ENCODE measurements around the gene SLC25A13. TPM values are rescaled to one million over a fixed set of nuclear protein-coding genes. Genes with fewer than 3 reads are reported as not detected.

Gene SLC25A13
- total and polyA plus RNA-seq, 9 of the 15 experiments (the other 6 are each of a cell fraction or from before 2014, with no cell fraction given), result 21.4 to 80.2 (median 58.7) TPM

DNA sequence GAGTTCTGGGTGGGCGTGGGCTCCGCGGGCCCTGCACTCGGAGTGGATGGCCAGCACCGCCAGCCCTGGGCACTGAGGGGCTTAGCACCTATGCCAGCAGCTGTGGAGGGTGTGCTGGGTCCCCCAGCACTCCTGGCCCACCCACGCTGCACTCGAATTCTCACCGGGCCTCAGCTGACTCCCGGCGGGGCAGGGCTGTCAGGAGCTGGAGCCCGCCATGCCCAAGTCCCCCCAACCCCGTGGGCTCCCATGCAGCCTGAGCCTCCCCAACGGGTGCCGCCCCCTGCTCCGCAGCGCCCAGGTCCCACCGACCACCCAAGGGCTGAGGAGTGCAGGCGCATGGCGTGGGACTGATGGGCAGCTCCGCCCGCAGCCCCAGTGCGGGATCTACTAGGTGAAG is 93.1 kb downstream of the SLC25A13 start:
- peaks cover 0 to 12% of the 10 kb centered on the region in 2 experiments; a peak in 3 of 5 replicates for H3K4me1 ChIP-seq (replicated peaks in 1 of 2; ENCODE audit: control insufficient read depth in 2 of 2, insufficient read depth in 2 of 2, low read length in 2 of 2)
- peaks cover 40% of the 10 kb centered on the region for H3K36me3 ChIP-seq (ENCODE audit: control insufficient read depth, insufficient read depth, low read length)
- no peak for FAIRE-seq
- no peak overlapping the region for H3K4me2 ChIP-seq (ENCODE audit: insufficient read depth, low read length)
- no peak for ATAC-seq
- POLR2A ChIA-PET, result interaction anchor here (0.6 kb wide), 1 partner anchor 644 kb away, joined by 3 read pairs; no protein-coding TSS in a partner anchor
- intact Hi-C loops (cut with micrococcal nuclease) (loop anchor here (10.0 kb wide), 1 partner anchor 314 kb away; no protein-coding TSS in a partner anchor), in situ Hi-C loops (cut with MboI) (no loop called here)
- H3K9me3 ChIP-seq (replicated peaks; ENCODE audit: control insufficient read depth, insufficient read depth, low read depth, low read length), result peaks cover 5% of the 10 kb centered on the region; the same call in 1 of the 2 replicates
- TF ChIP-seq ZNF77 (CRISPR knock-in tag; IDR thresholded peaks at IDR 0.05) (no peak), POLR2G (IDR thresholded peaks at IDR 0.05; ENCODE audit: low read depth, low read length) (0 out of 2 replicates have a peak, but pooled peaks have one; percentile 14)
- no peak overlapping the region for H2AFZ ChIP-seq (ENCODE audit: low read depth, low read length)
- WGBS (ENCODE audit: insufficient coverage, low coverage, missing lambda C conversion rate), result 97% methylated on average over 21 of the region's 22 CpGs
- no peaks in the 10 kb centered on the region for H3K9me1 ChIP-seq (ENCODE audit: control insufficient read depth, insufficient read depth, low read length)
- no peaks in the 10 kb centered on the region for H3K27me3 ChIP-seq (ENCODE audit: control insufficient read depth in 2 of 2, insufficient read depth in 2 of 2, low read length in 2 of 2)
- no peaks in the 10 kb centered on the region for H4K20me1 ChIP-seq (replicated peaks; ENCODE audit: control insufficient read depth, insufficient read depth, low read length)
- CTCF ChIA-PET (ENCODE audit: low intra/inter-chr PET ratio), result no interaction called here
- H3K27ac ChIP-seq (ENCODE audit: extremely low read depth, low read depth, low read length), result no peak overlapping the region
- peaks cover 10% of the 10 kb centered on the region; the same call in 2 of the 3 replicates for H3K79me2 ChIP-seq (ENCODE audit: control insufficient read depth, insufficient read depth, low read length)
- DNase-seq (ENCODE audit: extremely low read depth in 1 of 4, low spot score in 3 of 4), result no peak
- H3K9ac ChIP-seq (ENCODE audit: insufficient read depth in 1 of 2, low read depth in 2 of 2, low read length in 2 of 2), result no peak overlapping the region
- no TSS peak for BruUV-seq (replicated peaks)
- no peak overlapping the region for H3K4me3 ChIP-seq

GRCh38 chr7:96225251-96225650 is 96.6 kb downstream of the SLC25A13 start:
- peaks cover 5% of the 10 kb centered on the region; the same call in 1 of the 2 replicates for H3K9me3 ChIP-seq (replicated peaks; ENCODE audit: control insufficient read depth, insufficient read depth, low read depth, low read length)
- FAIRE-seq (no peak), ATAC-seq (no peak), DNase-seq (ENCODE audit: extremely low read depth in 1 of 4, low spot score in 3 of 4) (no peak)
- no peak overlapping the region for H2AFZ ChIP-seq (ENCODE audit: low read depth, low read length)
- in situ Hi-C loops (cut with MboI), result no loop called here
- H3K27me3 ChIP-seq (ENCODE audit: control insufficient read depth in 2 of 2, insufficient read depth in 2 of 2, low read length in 2 of 2), result no peaks in the 10 kb centered on the region
- no peak overlapping the region for H3K27ac ChIP-seq (ENCODE audit: extremely low read depth, low read depth, low read length)
- H3K4me2 ChIP-seq (ENCODE audit: insufficient read depth, low read length), result no peak overlapping the region
- H4K20me1 ChIP-seq (replicated peaks; ENCODE audit: control insufficient read depth, insufficient read depth, low read length), result no peaks in the 10 kb centered on the region
- H3K9me1 ChIP-seq (ENCODE audit: control insufficient read depth, insufficient read depth, low read length), result no peaks in the 10 kb centered on the region
- ChIA-PET CTCF (ENCODE audit: low intra/inter-chr PET ratio) (interaction anchor here (0.6 kb wide), 1 partner anchor 978 kb away, joined by 3 read pairs; no protein-coding TSS in a partner anchor), POLR2A (interaction anchor here (1.0 kb wide), 1 partner anchor 11 kb away, joined by 3 read pairs; no protein-coding TSS in a partner anchor)
- peaks cover 13% of the 10 kb centered on the region; the same call in 1 of the 3 replicates for H3K36me3 ChIP-seq (ENCODE audit: control insufficient read depth, insufficient read depth, low read length)
- H3K9ac ChIP-seq (ENCODE audit: insufficient read depth in 1 of 2, low read depth in 2 of 2, low read length in 2 of 2), result no peak overlapping the region
- no peaks in the 10 kb centered on the region for H3K79me2 ChIP-seq (ENCODE audit: control insufficient read depth, insufficient read depth, low read length)
- WGBS (ENCODE audit: insufficient coverage, low coverage, missing lambda C conversion rate), result 73% methylated on average over 5 of the region's 5 CpGs
- no TSS peak for BruUV-seq (replicated peaks)
- no peak overlapping the region for H3K4me3 ChIP-seq
- H3K4me1 ChIP-seq (replicated peaks in 1 of 2; ENCODE audit: control insufficient read depth in 2 of 2, insufficient read depth in 2 of 2, low read length in 2 of 2), result no peaks in the 10 kb centered on the region
- TF ChIP-seq ZNF197 (CRISPR knock-in tag; IDR thresholded peaks at IDR 0.05; ENCODE audit: low read depth), result no peak
- TF ChIP-seq RNF2 (IDR thresholded peaks at IDR 0.05), result no peak
- TF ChIP-seq TCF3 (CRISPR knock-in tag; IDR thresholded peaks at IDR 0.05), result no peak
- no peak for TF ChIP-seq RB1 (IDR thresholded peaks at IDR 0.05; ENCODE audit: low read depth)
- TF ChIP-seq PHF8 (IDR thresholded peaks at IDR 0.05; ENCODE audit: borderline replicate concordance, low read length), result no peak
- no peak for TF ChIP-seq ZNF140 (CRISPR knock-in tag; IDR thresholded peaks at IDR 0.05)
- TF ChIP-seq HNRNPL (IDR thresholded peaks at IDR 0.05; ENCODE audit: low read depth, low read length), result no peak
- intact Hi-C loops (cut with micrococcal nuclease), result loop anchor here (10.0 kb wide), 1 partner anchor 310 kb away; no protein-coding TSS in a partner anchor

Data from K562 (cell line).